WERI-Rb-1 (cell line): ENCODE results near the gene IGFBP4.

Experiments
- DNase-seq: peaks from one replicate; pipeline ENCODE4 v3.0.0-alpha.2; 2020
- H3K27ac ChIP-seq: fragments of 250-450 bp; sonication (Bioruptor Pico); 2 replicates; pipeline ENCODE4 v1.5.1; 2020; ENCODE audit warnings: mild to moderate bottlenecking, moderate library complexity
- H3K27me3 ChIP-seq: fragments of 250-450 bp; sonication (Bioruptor Pico); 2 replicates; pipeline ENCODE4 v1.5.1; 2021; ENCODE audit warnings: mild to moderate bottlenecking, low read depth, moderate library complexity; ENCODE audit not compliant: insufficient read depth, severe bottlenecking
- H3K36me3 ChIP-seq: fragments of 250-450 bp; sonication (Bioruptor Pico); 2 replicates; pipeline ENCODE4 v1.5.1; 2020; ENCODE audit warnings: mild to moderate bottlenecking, moderate library complexity
- H3K4me3 ChIP-seq: 2 replicates; pipeline ENCODE4 v1.5.1; 2011; ENCODE audit warnings: low read depth, mild to moderate bottlenecking, control low read depth, low read length
- H3K9me3 ChIP-seq: fragments of 250-450 bp; sonication (Bioruptor Pico); 2 replicates; pipeline ENCODE4 v1.5.1; 2021; ENCODE audit warnings: mild to moderate bottlenecking, moderate library complexity; ENCODE audit not compliant: severe bottlenecking
- TF ChIP-seq, protein P1 (sequence below): IDR thresholded peaks from 2 replicates; pipeline ENCODE4 v1.5.1; 2011; ENCODE audit warnings: low read depth, mild to moderate bottlenecking, control low read depth, inconsistent platforms, low read length

Gene IGFBP4

DNA sequence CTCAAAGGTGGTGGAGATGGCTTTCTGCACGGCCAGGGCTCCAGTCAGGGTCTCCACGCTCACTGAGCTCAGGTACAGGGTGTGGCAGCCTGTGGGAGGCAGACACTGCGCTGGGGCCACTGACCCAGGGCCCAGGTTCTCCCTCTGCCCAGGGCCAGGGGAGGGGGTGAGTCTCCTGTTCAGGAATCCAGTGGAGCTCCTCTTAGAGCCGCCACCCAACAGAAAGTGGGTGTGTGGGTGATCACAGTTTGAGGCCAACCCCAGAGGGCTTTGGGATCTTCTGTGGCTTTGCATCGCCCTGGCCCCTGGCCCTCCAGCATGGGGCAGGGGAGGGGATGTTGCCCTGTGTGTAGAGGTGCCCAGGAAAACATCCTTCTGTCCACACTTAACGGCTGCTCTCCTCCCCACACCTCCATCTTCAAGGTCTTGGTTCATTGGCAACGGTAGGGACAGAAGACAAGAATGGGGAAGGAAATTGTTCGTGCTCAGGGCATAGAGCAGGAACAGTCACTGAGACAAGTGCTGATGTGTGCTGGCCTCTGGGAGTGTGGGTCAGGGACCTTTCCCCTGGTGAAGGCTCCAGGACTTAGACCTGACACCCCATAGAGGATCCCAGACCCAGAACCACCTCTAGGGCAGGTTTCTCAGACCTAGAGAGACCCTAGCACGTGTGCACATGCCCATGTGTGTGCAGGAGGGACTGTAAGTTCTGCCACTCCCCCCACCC, 36.7 kb downstream of the IGFBP4 start:
- no peak overlapping the region for H3K27ac ChIP-seq
- H3K4me3 ChIP-seq: no peak overlapping the region
- no peaks in the 10 kb centered on the region for H3K27me3 ChIP-seq
- no peaks in the 10 kb centered on the region for H3K36me3 ChIP-seq
- DNase-seq: no peak
- TF ChIP-seq, protein P1, sequence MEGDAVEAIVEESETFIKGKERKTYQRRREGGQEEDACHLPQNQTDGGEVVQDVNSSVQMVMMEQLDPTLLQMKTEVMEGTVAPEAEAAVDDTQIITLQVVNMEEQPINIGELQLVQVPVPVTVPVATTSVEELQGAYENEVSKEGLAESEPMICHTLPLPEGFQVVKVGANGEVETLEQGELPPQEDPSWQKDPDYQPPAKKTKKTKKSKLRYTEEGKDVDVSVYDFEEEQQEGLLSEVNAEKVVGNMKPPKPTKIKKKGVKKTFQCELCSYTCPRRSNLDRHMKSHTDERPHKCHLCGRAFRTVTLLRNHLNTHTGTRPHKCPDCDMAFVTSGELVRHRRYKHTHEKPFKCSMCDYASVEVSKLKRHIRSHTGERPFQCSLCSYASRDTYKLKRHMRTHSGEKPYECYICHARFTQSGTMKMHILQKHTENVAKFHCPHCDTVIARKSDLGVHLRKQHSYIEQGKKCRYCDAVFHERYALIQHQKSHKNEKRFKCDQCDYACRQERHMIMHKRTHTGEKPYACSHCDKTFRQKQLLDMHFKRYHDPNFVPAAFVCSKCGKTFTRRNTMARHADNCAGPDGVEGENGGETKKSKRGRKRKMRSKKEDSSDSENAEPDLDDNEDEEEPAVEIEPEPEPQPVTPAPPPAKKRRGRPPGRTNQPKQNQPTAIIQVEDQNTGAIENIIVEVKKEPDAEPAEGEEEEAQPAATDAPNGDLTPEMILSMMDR: no peak
- peaks cover 7% of the 10 kb centered on the region for H3K9me3 ChIP-seq

DNA sequence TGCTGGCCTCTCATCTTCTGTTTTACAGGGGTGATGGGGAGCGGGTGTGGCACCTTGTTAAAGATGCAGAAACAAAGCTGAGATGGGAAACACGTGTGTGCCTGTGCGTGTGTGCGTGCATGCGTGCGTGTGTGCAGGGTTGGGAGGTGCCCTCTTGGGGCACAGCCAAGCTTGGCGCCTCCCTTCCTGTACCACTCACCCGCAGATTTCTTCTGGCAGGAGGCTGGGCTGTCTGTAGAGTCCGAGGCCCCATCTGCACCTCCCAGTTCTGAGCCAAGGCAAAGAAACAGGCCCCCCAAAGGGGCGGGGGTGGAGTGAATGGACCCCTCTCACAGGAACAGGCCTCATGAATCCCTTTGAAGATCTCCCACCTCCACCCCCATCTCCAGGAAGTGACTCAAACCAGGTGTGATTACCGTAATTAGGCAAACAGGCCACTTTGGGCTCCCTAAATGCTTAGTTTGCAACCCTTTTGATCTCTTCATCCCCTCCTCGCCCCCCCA, 37.3 kb downstream of the IGFBP4 start:
- peaks cover 7% of the 10 kb centered on the region for H3K9me3 ChIP-seq
- H3K36me3 ChIP-seq: no peaks in the 10 kb centered on the region
- H3K4me3 ChIP-seq: no peak overlapping the region
- H3K27me3 ChIP-seq: no peaks in the 10 kb centered on the region
- TF ChIP-seq, protein P1: no peak
- no peak overlapping the region for H3K27ac ChIP-seq
- DNase-seq: no peak

DNA sequence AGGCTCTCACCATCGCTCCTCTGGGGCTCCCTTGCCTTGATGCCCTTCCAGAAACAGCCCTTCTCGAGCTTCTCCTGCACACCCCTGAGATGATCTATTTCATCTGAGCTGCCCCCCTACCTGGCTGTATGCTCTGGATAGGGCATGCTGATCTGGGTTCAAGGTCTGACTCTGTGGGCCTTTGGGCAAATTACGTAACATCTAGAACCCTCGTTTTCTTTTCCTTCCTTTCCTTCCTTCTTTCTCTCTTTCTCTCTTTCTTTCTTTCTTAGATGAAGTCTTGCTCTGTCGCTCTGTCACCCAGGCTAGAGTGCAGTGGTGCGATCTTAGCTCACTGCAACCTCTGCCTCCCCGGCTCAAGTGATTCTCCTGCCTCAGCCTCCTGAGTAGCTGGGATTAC, 37.9 kb downstream of the IGFBP4 start:
- Histone ChIP-seq H3K9me3 (peaks cover 7% of the 10 kb centered on the region), H3K36me3 (no peaks in the 10 kb centered on the region), H3K4me3 (no peak overlapping the region), H3K27ac (no peak overlapping the region), H3K27me3 (no peaks in the 10 kb centered on the region)
- TF ChIP-seq, protein P1: no peak
- no peak for DNase-seq

DNA sequence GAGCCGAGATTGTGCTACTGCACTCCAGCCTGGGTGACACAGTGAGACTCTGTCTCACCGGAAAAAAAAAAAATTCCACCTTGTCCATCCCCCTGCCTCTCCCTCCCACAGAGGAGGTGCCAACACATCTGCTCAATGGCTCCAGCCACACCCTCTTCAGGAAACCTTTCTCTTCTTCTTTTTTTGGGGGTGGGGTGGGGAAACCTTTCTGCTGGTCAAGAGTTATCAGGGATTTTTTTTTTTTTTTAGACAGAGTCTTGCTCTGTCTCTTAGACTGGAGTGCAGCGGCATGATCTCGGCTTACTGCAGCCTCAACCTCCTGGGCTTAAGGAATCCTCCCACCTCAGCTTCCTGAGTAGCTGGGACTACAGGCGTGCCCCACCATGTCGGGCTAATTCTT, 39.5 kb downstream of the IGFBP4 start:
- DNase-seq: no peak
- TF ChIP-seq, protein P1: no peak

DNA sequence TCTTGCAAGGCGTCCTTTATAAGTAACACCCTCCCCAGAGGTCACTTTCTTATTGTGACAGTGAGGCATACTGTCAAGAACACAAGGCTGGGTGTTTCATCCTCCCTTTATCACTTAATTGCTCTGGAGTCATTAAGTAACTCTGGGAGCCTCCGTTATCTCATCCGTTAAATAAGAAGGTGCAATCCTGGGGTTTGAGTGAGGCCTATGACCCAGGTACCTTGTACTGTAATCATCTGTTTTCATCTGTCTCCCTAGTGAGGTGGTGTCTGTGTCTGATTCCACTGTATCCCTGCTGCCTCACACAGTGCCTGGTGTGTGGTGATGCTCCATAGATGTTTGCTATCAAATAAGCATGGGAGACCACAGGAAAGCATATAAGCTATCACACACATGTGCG, 40.4 kb downstream of the IGFBP4 start:
- TF ChIP-seq, protein P1: no peak
- no peaks in the 10 kb centered on the region for H3K27me3 ChIP-seq
- no peaks in the 10 kb centered on the region for H3K36me3 ChIP-seq
- peak overlapping the region; percentile 5 for H3K27ac ChIP-seq
- DNase-seq: no peak
- H3K4me3 ChIP-seq: no peak overlapping the region
- no peaks in the 10 kb centered on the region for H3K9me3 ChIP-seq

More for the DNA sequence above, 39.5 kb downstream of the IGFBP4 start:
- no peaks in the 10 kb centered on the region for H3K27me3 ChIP-seq
- H3K9me3 ChIP-seq: peaks cover 3% of the 10 kb centered on the region
- H3K36me3 ChIP-seq: no peaks in the 10 kb centered on the region
- H3K27ac ChIP-seq: no peak overlapping the region; the same call in 1 of the 2 replicates
- H3K4me3 ChIP-seq: no peak overlapping the region
